ENCODE results near the gene PNLIPRP1. TPM values are rescaled to one million over a fixed set of nuclear protein-coding genes. Genes with fewer than 3 reads are reported as not detected.
A peak's percentile ranks its signal among the peaks of the same experiment; 100 is the strongest.

PNLIPRP1 gene
- total RNA-seq, 2 donors from 2014 or later, result not detected

DNA sequence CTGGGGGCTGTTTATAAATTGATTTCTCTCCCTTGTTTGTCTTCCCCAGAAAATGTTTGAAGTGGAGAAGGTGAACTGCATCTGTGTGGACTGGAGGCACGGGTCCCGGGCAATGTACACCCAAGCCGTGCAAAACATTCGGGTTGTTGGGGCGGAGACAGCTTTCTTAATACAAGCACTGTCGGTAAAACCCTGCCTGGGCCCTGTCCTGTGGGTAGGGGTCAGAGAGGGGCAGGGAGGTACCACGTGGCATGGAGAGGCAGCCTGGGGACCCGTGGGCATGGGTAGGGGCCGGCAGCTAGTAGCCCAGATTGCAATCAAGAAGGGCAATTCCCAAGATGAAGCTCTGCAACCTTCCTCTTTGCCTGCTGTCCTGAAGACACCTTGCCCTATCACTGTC lies 36.1 kb downstream of the PNLIPRP1 start:
- Histone ChIP-seq H3K9me3 (ENCODE audit: control insufficient read depth, low read length) (no peaks in the 10 kb centered on the region), H3K4me3 (ENCODE audit: low read length) (no peak overlapping the region), H3K4me1 (ENCODE audit: control insufficient read depth, insufficient read depth, low read length) (peaks cover 3% of the 10 kb centered on the region), H3K27ac (ENCODE audit: low read depth, low read length) (no peak overlapping the region), H3K36me3 (ENCODE audit: control insufficient read depth, insufficient read depth, low read length) (no peaks in the 10 kb centered on the region), H3K9ac (ENCODE audit: extremely low read depth, low read length, poor library complexity, severe bottlenecking) (no peak overlapping the region), H3K27me3 (ENCODE audit: control insufficient read depth, insufficient read depth, low read length, poor library complexity, severe bottlenecking) (no peaks in the 10 kb centered on the region)
- no peaks in the 10 kb centered on the region for H3K9me3 Mint-ChIP-seq
- WGBS, 2 experiments (ENCODE audit: insufficient coverage in 1 of 2, insufficient read length in 1 of 2), result 88 to 90% methylated on average over 9 of the region's 9 CpGs
- H3K27ac Mint-ChIP-seq, result no peak overlapping the region
- TF ChIP-seq, protein P1, sequence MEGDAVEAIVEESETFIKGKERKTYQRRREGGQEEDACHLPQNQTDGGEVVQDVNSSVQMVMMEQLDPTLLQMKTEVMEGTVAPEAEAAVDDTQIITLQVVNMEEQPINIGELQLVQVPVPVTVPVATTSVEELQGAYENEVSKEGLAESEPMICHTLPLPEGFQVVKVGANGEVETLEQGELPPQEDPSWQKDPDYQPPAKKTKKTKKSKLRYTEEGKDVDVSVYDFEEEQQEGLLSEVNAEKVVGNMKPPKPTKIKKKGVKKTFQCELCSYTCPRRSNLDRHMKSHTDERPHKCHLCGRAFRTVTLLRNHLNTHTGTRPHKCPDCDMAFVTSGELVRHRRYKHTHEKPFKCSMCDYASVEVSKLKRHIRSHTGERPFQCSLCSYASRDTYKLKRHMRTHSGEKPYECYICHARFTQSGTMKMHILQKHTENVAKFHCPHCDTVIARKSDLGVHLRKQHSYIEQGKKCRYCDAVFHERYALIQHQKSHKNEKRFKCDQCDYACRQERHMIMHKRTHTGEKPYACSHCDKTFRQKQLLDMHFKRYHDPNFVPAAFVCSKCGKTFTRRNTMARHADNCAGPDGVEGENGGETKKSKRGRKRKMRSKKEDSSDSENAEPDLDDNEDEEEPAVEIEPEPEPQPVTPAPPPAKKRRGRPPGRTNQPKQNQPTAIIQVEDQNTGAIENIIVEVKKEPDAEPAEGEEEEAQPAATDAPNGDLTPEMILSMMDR (conservative IDR thresholded peaks at IDR 0.05), result no peak
- no peak overlapping the region for H3K4me3 Mint-ChIP-seq
- no peaks in the 10 kb centered on the region for H3K36me3 Mint-ChIP-seq (ENCODE audit: low read depth)
- peaks cover 13% of the 10 kb centered on the region for H3K27me3 Mint-ChIP-seq (ENCODE audit: insufficient read depth)
- DNase-seq, result no peak
- H3K4me1 Mint-ChIP-seq, result peaks cover 14% of the 10 kb centered on the region

GRCh38 chr10:116627386-116627933 lies 36.7 kb downstream of the PNLIPRP1 start:
- no peaks in the 10 kb centered on the region for H3K27me3 ChIP-seq (ENCODE audit: control insufficient read depth, insufficient read depth, low read length, poor library complexity, severe bottlenecking)
- TF ChIP-seq, protein P1 (conservative IDR thresholded peaks at IDR 0.05), result peak; percentile 81
- no peaks in the 10 kb centered on the region for H3K36me3 ChIP-seq (ENCODE audit: control insufficient read depth, insufficient read depth, low read length)
- DNase-seq, result peak; percentile 91
- WGBS, 2 experiments (ENCODE audit: insufficient coverage in 1 of 2, insufficient read length in 1 of 2), result 42 to 80% methylated on average over 1 to 49 of the region's 49 CpGs
- H3K9me3 Mint-ChIP-seq, result no peaks in the 10 kb centered on the region
- H3K27ac ChIP-seq (ENCODE audit: low read depth, low read length), result no peak overlapping the region
- no peak overlapping the region for H3K27ac Mint-ChIP-seq
- H3K4me1 Mint-ChIP-seq, result peaks cover 14% of the 10 kb centered on the region
- H3K4me3 ChIP-seq (ENCODE audit: low read length), result no peak overlapping the region
- no peaks in the 10 kb centered on the region for H3K9me3 ChIP-seq (ENCODE audit: control insufficient read depth, low read length)
- H3K27me3 Mint-ChIP-seq (ENCODE audit: insufficient read depth), result peaks cover 11% of the 10 kb centered on the region
- H3K4me1 ChIP-seq (ENCODE audit: control insufficient read depth, insufficient read depth, low read length), result peaks cover 3% of the 10 kb centered on the region
- H3K36me3 Mint-ChIP-seq (ENCODE audit: low read depth), result no peaks in the 10 kb centered on the region
- no peak overlapping the region for H3K9ac ChIP-seq (ENCODE audit: extremely low read depth, low read length, poor library complexity, severe bottlenecking)
- H3K4me3 Mint-ChIP-seq, result peak overlapping the region; percentile 32

DNA sequence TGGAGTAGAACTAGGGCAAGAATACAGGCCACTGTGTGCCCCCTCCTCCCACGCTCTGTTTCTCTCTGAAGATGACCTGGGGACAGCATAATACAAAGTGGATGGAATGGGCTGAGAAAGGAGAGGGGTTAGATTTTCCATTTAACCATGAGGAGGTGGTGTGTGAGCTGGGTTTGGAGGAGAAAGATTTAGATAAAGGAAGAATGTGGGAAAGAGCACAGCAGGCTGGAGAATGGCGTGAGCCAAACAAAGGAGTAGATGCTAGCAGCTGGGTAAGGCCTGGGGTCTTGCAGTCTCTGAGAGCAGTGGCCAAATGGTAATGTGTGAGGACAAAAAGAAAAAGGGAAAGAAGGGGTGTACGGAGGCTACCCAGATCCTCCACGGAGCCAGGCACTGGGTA lies 38.6 kb downstream of the PNLIPRP1 start:
- DNase-seq, result peak; percentile 72
- Histone ChIP-seq H3K4me3 (ENCODE audit: low read length) (no peak overlapping the region), H3K36me3 (ENCODE audit: control insufficient read depth, insufficient read depth, low read length) (no peaks in the 10 kb centered on the region), H3K9ac (ENCODE audit: extremely low read depth, low read length, poor library complexity, severe bottlenecking) (no peak overlapping the region), H3K27me3 (ENCODE audit: control insufficient read depth, insufficient read depth, low read length, poor library complexity, severe bottlenecking) (no peaks in the 10 kb centered on the region), H3K9me3 (ENCODE audit: control insufficient read depth, low read length) (no peaks in the 10 kb centered on the region), H3K27ac (ENCODE audit: low read depth, low read length) (no peak overlapping the region), H3K4me1 (ENCODE audit: control insufficient read depth, insufficient read depth, low read length) (peaks cover 3% of the 10 kb centered on the region)
- TF ChIP-seq, protein P1 (conservative IDR thresholded peaks at IDR 0.05), result peak; percentile 38
- no peak overlapping the region for H3K4me3 Mint-ChIP-seq
- peak overlapping the region; percentile 94 for H3K27ac Mint-ChIP-seq
- no peaks in the 10 kb centered on the region for H3K36me3 Mint-ChIP-seq (ENCODE audit: low read depth)
- peaks cover 11% of the 10 kb centered on the region for H3K27me3 Mint-ChIP-seq (ENCODE audit: insufficient read depth)
- H3K4me1 Mint-ChIP-seq, result peaks cover 14% of the 10 kb centered on the region
- H3K9me3 Mint-ChIP-seq, result no peaks in the 10 kb centered on the region
- 68 to 79% methylated on average over 3 to 4 of the region's 4 CpGs for WGBS, 2 experiments (ENCODE audit: insufficient coverage in 1 of 2, insufficient read length in 1 of 2)
